NCI-H1417 (cell line): ENCODE measurements around the gene TPRG1.

ENCODE experiments used
- DNase-seq, 3 experiments: peaks; one replicate each; lab custom pipeline; 2025; lab: John Stamatoyannopoulos, UW

TPRG1 gene

DNA sequence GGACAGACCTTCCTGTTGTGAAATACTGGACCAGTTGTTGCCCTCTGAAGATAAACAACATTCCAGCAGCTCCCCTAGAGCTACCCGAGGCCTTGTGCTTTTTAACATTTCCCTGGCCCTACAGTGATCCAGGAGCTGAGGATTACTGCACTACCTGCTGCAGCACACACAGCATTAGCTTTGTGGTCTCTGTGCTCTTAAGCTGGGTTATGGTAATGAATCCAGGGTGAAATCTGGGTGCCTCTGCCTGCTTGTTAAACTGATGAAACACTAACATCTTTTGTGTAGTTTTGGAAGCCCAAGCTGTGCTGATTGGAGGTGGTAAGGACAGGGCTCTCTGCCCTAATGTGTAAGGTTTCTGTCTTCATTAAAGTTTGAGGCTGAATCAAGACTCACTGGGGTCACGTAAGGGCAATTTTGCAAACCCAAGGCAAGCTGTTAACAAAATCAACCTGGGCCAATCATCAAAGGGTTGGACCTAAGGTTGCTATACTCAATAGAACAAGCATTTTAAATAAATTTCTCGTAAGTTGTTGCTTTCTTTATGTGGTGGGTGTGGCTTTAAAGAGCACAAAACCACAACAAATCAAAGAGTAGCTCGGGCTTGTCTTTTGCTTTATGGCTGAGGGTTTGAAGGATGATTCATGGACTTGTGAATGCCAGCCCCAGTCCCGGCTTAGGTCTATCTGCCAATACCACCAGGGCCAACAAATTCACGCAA, 183.9 kb downstream of the TPRG1 start:
- no peak for DNase-seq

DNA sequence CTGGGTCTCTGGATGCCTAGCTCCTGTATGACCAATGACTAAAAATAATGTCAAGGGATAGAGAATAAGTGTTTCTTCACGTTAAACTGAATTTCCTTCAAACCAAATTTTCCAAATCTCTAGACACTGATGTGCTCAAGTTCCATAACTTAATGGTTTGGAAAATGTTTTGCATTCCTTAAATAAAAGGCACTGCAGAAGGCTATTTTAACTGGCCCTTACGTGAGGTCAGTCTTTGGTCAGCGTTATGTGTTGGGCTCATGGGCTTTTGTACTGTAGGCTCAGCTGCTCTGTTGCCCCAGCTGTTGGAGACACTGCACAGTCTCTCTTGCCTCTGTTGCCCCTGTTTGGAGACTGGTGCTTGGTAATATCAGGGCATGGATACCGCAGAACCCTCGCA, 188.5 kb downstream of the TPRG1 start:
- DNase-seq: no peak

GRCh38 chr3:189361103-189361835, 189.5 kb downstream of the TPRG1 start:
- peak in 1 of 3 experiments; percentile 31 for DNase-seq

- DNase-seq: no peak
Observed at GRCh38 chr3:189363590-189364255, 192.0 kb downstream of the TPRG1 start.

GRCh38 chr3:189365609-189366564, 194.1 kb downstream of the TPRG1 start:
- DNase-seq: no peak

DNA sequence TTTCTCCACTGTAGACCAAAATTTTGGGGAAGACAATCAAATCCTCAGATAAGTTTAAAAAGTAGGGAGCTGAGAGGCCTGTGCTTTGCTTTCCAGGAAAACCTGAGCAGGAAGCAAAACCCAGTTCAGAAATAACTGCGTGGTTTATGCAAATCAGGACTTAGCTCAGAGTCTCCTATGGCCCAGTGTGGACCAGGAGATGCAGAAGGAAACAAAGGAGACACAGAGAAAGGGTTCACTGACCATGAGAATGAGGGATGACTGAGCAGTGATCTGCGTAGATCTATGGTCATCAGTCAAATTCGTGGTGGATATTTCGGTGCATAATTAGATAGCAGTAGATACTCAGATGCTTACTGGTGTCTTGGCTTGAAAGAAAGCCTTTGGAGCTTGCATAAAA, 196.6 kb downstream of the TPRG1 start:
- no peak for DNase-seq

- peak in 1 of 3 experiments; percentile 3 for DNase-seq
Observed at GRCh38 chr3:189369636-189370035, 197.9 kb downstream of the TPRG1 start.

DNA sequence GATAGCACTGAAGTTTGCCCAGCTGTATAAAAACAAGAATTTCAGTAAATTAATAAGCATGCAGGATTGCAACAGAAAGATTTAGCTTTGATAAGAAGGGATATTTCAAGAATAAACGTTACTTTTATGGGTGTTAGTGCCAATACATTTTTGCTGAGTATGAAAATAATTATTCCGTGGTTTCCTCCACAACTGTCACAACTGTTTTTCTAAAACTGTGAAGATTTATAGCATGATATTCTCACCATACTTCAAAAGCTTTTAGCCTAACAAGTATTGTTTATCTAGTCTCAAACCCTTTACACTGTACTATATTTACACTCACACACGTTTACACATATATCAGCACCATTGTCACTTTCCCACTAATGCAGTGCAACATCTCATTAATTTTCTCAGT, 200.5 kb downstream of the TPRG1 start:
- DNase-seq: peak; percentile 17 to 87 (median 21)
